GM20000 (cell line): ENCODE data around the gene GLI1.
"Not testable (repeated sequence)": the region's sequence is repeated elsewhere in the genome, so short reads cannot be mapped to it uniquely, and the experiment has no call there.

Experiments used
- DNase-seq: peaks from one replicate; pipeline ENCODE4 v3.0.0; 2012; ENCODE audit warnings: low spot score
- TF ChIP-seq, protein P1 (sequence below): IDR thresholded peaks from 2 replicates; pipeline ENCODE4 v1.5.1; 2012; ENCODE audit warnings: mild to moderate bottlenecking, control low read depth; ENCODE audit errors: extremely low read depth, missing control alignments

Gene GLI1

GRCh38 chr12:57459750-57460467 is at the start of gene GLI1:
GLI1 (plus strand) TSS chr12:57459785; CDS start chr12:57463692, 3,907 bp downstream.
- DNase-seq, result peak; percentile 71
- TF ChIP-seq, protein P1, sequence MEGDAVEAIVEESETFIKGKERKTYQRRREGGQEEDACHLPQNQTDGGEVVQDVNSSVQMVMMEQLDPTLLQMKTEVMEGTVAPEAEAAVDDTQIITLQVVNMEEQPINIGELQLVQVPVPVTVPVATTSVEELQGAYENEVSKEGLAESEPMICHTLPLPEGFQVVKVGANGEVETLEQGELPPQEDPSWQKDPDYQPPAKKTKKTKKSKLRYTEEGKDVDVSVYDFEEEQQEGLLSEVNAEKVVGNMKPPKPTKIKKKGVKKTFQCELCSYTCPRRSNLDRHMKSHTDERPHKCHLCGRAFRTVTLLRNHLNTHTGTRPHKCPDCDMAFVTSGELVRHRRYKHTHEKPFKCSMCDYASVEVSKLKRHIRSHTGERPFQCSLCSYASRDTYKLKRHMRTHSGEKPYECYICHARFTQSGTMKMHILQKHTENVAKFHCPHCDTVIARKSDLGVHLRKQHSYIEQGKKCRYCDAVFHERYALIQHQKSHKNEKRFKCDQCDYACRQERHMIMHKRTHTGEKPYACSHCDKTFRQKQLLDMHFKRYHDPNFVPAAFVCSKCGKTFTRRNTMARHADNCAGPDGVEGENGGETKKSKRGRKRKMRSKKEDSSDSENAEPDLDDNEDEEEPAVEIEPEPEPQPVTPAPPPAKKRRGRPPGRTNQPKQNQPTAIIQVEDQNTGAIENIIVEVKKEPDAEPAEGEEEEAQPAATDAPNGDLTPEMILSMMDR, result no peak

DNA sequence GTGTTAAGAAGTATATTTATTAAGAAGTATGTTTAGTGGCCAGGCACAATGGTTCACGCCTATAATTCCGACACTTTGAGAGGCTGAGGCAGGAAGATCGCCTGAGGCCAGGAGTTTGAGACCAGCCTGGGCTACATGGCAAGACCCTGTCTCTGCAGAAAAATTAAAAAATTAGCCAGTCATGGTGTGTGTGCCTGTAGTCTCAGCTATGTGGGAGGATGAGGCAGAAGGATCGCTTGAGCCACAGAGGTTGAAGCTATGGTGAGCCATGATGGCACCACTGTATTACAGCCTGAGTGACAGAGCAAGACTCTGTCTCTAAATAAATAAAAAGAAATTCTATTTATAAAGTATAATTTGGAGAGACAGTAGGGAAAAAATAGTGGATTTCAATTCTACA is 49.1 kb upstream of the GLI1 start:
- DNase-seq, result no peak
- TF ChIP-seq, protein P1, result no peak

- DNase-seq, result not testable (repeated sequence)
Measured at GRCh38 chr12:57414160-57414559, 45.4 kb upstream of the GLI1 start.

DNA sequence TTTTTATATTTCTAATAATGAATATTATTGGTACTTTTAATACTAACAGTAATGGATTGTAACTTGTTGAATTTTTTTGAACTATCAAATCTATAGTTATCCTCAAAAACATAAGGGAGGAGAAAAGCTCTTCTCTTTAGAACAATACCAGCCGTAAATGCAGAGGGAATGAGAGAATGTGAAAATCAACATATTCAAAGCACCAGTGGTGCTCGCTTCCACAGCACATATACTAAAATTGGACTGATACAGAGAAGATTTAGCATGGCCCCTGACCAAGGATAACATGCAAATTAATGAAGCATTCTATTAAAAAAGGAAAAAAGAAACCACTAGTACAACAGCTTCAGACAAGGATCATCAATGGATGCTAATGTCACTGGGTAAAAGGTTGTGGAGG is 44.5 kb upstream of the GLI1 start:
- no peak for DNase-seq
- TF ChIP-seq, protein P1, result no peak

GRCh38 chr12:57416039-57416996 is 43.3 kb upstream of the GLI1 start:
- no peak for DNase-seq
- TF ChIP-seq, protein P1, result no peak

DNA sequence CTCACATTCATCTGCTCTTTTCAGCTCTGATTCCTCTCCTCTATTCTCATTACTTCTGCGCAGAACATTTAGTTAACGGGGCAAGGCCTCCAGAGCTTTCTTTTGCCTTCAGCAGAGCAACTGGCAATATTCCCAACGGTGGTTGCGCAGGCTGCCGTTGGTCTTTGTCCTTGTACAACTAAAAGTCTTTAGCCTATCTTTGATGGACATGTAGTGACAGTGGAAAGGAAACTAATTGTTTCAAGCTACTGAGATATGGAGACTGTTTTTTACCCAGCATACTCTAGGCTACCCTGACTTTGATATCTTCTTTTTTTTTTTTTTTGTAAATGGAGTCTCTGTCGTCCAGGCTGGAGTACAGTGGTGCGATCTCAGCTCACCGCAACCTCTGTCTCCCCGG is 41.3 kb upstream of the GLI1 start:
- TF ChIP-seq, protein P1, result no peak
- DNase-seq, result no peak

DNA sequence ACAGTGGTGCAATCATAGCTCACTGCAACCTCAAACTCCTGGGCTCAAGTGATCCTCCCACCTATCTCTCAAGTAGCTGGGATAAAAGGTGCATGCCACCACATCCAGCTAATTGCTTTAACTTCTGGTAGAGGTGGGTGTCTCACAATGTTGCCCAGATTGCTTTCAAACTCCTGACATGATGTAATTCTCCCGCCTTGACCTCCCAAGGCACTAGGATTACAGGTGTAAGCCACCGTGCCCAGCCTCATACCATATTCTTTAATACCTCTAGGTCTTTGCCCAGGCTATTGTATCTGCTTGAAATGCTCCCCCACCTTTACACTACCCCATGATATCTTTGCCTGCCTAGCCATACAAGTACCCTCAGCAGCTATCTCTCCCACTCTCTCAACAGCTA is 40.1 kb upstream of the GLI1 start:
- TF ChIP-seq, protein P1, result no peak
- DNase-seq, result no peak

GRCh38 chr12:57420482-57420881 is 39.1 kb upstream of the GLI1 start:
- TF ChIP-seq, protein P1, result no peak
- no peak for DNase-seq

GRCh38 chr12:57426948-57427347 is 32.6 kb upstream of the GLI1 start:
- not testable (repeated sequence) for DNase-seq
